CD4-positive, alpha-beta T cell treated with Interleukin-12 subunit alpha and Interleukin-12 subunit beta, for 1 hour (primary cell): Measurements from ENCODE around the gene KCNQ5.

Experiments
- DNase-seq: peaks from one replicate; pipeline ENCODE4 v3.0.0-alpha.2; 2020

Gene KCNQ5

GRCh38 chr6:73028893-73029450 is 407.1 kb downstream of the KCNQ5 start:
- DNase-seq, result no peak

- DNase-seq, result no peak
These were observed 408.4 kb downstream of the KCNQ5 start for GRCh38 chr6:73030257-73030656.

GRCh38 chr6:73030791-73031782 is 409.2 kb downstream of the KCNQ5 start:
- no peak for DNase-seq

GRCh38 chr6:73032586-73032985 is 410.7 kb downstream of the KCNQ5 start:
- no peak for DNase-seq

- DNase-seq, result no peak
These were observed 414.8 kb downstream of the KCNQ5 start for GRCh38 chr6:73036689-73037088.

GRCh38 chr6:73041051-73041450 is 419.2 kb downstream of the KCNQ5 start:
- DNase-seq, result no peak

GRCh38 chr6:73042892-73043291 is 421.0 kb downstream of the KCNQ5 start:
- no peak for DNase-seq

GRCh38 chr6:73043446-73043845 is 421.6 kb downstream of the KCNQ5 start:
- DNase-seq, result no peak

GRCh38 chr6:73045609-73046008 is 423.7 kb downstream of the KCNQ5 start:
- DNase-seq, result no peak

GRCh38 chr6:73047801-73048200 is 425.9 kb downstream of the KCNQ5 start:
- DNase-seq, result no peak

GRCh38 chr6:73049971-73050594 is 428.2 kb downstream of the KCNQ5 start:
- DNase-seq, result no peak

- DNase-seq, result no peak
These were observed 428.8 kb downstream of the KCNQ5 start for GRCh38 chr6:73050706-73051105.

- DNase-seq, result no peak
These were observed 429.3 kb downstream of the KCNQ5 start for GRCh38 chr6:73051147-73051546.

- no peak for DNase-seq
These were observed 433.1 kb downstream of the KCNQ5 start for GRCh38 chr6:73054958-73055357.

GRCh38 chr6:73058736-73059135 is 436.9 kb downstream of the KCNQ5 start:
- DNase-seq, result no peak

- DNase-seq, result no peak
These were observed 440.3 kb downstream of the KCNQ5 start for GRCh38 chr6:73062130-73062529.

GRCh38 chr6:73062837-73063236 is 441.0 kb downstream of the KCNQ5 start:
- DNase-seq, result no peak

- DNase-seq, result no peak
These were observed 442.4 kb downstream of the KCNQ5 start for GRCh38 chr6:73064266-73064665.

- no peak for DNase-seq
These were observed 451.4 kb downstream of the KCNQ5 start for GRCh38 chr6:73073238-73073637.

- no peak for DNase-seq
These were observed 452.3 kb downstream of the KCNQ5 start for GRCh38 chr6:73074175-73074574.

- no peak for DNase-seq
These were observed 454.5 kb downstream of the KCNQ5 start for GRCh38 chr6:73076211-73076954.

GRCh38 chr6:73078333-73078862 is 456.5 kb downstream of the KCNQ5 start:
- no peak for DNase-seq
